GM21723 (cell line): ENCODE measurements around the gene GC.
"Not testable (repeated sequence)": the region's sequence is repeated elsewhere in the genome, so short reads cannot be mapped to it uniquely, and the experiment has no call there.

Source experiments
- ATAC-seq: cut with Tn5 transposase; IDR thresholded peaks from one replicate; pipeline ENCODE4 v1.9.1; 2021; ENCODE audit warnings: mild to moderate bottlenecking, moderate library complexity; ENCODE audit not compliant: unreplicated experiment

Gene GC

GRCh38 chr4:71768123-71768522, 15.8 kb downstream of the GC start:
- no peak for ATAC-seq

DNA sequence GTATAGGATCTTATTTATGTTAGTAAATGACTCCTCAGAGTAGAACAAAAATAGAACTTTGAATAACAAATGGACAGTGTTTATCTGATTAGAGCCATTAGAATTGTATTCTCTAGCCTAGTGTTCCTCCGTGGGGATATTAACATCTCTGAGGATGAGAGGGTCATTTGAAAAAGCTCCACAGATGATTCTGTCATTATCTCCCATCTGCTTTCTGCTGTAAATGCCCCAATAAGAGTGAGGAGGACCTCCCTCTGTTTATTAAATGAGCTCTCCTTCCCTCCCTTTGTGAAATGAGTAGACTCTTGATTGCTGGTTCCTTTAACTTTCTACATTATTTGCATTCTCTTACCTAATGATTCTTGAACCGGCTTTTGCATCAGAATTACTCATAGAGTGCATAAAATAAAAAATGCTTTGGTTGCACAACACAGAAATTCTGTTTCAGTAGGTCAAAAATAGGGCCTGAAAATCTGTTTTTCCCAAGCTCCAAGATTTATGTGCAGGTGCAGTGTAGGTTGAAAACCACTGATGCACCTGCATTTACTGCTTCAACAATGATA, 18.0 kb downstream of the GC start:
- ATAC-seq, result no peak

DNA sequence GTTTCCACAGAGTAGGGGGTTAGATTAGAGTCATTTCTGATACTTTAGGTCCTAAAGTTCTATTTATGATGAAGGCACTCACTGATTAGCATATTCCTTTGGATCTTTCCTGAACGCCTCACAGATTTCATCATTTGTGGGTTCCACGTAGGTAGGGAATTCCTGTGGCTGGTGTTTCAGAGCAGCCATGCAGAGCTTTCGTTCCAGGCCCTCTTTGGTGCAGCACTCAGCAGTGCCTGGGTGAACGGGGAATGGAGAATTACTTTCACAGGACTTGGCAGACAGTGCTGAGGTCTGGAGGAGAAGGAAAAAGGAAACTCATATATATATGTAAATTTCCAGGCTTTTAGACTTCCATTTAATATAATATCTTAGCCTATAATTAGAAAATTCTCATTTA, 18.5 kb downstream of the GC start:
- ATAC-seq, result no peak

DNA sequence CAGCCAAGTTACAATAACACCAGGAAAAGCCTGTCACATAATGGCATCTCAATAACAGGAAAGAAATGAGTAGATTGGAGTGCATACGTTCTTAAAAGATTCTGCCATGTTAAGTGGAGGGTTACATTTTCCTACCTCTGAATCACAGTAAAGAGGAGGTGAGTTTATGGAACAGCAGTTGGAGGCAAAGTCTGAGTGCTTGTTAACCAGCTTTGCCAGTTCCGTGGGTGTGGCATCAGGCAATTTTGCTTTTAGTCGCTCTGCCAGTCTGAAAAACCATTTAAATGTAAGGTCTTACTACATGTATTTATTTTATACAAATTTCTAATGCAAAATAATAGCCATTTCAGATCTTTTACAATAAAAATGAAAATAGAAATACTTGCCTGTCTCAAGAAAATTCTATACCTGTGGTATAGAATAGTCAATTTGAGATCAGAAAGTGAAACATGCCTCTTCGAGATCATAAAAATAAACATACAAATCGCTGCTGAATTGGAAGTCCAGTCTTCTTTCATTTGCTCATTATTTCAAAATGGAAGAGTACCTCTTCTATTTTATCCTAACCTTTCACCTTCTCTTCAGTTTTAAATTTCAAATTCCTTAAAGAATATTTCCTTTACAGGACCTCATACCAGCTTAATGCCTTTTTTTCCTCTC, 31.4 kb downstream of the GC start:
- ATAC-seq, result no peak

- ATAC-seq, result no peak
Observed at GRCh38 chr4:71749008-71749594, 34.8 kb downstream of the GC start.

DNA sequence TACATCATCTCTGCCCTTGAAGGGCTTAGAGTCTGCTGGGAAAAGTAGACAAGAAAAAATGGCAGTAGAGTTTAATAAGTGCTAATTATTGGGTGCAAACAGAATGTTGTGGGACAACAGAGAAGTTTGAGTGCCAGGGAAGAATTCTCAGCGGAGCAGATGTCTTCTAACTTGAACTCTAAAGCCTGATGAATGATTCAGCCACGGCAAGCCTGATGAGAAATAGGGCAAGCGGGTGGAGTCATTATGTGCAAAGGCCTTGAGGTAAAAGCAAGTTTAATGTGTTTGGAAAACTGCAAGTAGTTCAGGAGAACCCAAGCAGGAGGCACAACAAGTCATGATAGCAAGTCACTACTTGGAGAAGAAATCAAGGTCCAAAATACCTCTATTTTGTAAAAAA, 37.5 kb downstream of the GC start:
- no peak for ATAC-seq

- ATAC-seq, result not testable (repeated sequence)
Observed at GRCh38 chr4:71738782-71739181, 45.1 kb downstream of the GC start.

DNA sequence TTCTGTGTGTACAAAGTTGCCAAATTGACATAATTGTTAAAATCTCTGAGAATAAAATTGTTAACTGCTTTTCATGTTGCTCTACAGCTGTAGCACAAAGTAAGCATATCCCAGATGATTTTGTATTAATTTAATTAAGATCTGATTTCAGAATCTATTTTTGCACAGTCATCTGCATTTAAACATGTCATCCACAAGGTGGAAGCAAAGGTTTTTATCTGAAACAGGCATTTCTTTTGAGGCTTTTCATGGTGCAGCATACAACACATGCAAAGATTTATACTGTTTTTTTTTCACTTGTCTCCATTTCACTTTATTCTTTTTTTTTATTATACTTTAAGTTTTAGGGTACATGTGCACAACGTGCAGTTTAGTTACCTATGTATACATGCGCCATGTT, 51.2 kb downstream of the GC start:
- ATAC-seq, result no peak

DNA sequence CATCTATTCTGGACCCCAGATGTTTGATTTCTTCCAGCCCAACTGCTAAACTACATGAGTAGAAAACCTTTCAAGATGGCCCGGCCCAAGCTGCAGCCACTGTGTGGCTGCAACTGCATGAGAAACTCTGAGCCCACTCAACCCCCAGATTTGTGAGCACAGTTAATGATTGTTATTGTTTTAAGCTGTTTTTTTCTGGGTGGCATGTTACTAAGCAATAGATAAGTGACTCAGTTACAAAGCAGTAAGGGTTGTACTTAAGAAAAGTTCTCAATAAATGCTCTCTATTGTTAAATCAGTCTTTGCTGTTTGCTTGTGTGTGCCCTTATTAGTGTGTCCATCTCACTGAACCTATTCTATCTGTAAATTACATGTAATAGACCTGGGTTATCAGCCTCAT, 51.8 kb downstream of the GC start:
- no peak for ATAC-seq

- ATAC-seq, result no peak
Observed at GRCh38 chr4:71729856-71730255, 54.0 kb downstream of the GC start.

- ATAC-seq, result no peak
Observed at GRCh38 chr4:71713611-71714203, 70.2 kb downstream of the GC start.

- ATAC-seq, result no peak
Observed at GRCh38 chr4:71711985-71712348, 71.9 kb downstream of the GC start.

- ATAC-seq, result no peak
Observed at GRCh38 chr4:71711044-71711984, 72.6 kb downstream of the GC start.

- no peak for ATAC-seq
Observed at GRCh38 chr4:71709961-71710360, 73.9 kb downstream of the GC start.

GRCh38 chr4:71698141-71698540, 85.7 kb downstream of the GC start:
- ATAC-seq, result no peak

DNA sequence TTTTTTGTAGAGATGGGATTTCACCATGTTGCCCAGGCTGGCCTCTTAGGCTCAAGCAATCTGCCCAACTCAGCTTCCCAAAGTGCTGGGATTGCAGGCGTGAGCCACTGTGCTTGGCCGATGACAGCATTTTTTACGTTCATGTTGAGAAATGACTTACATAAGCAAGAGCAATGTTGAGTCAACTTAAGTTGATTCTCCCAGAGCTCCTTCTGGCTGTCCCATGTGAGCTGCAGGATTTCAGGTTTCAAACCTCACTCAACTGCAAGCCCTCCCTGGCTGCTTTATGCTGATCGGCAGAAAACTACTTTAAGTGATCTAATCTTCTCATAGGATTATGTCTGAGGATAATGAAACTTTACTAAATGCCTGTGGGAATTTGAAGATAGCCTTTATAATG, 86.8 kb downstream of the GC start:
- ATAC-seq, result no peak

DNA sequence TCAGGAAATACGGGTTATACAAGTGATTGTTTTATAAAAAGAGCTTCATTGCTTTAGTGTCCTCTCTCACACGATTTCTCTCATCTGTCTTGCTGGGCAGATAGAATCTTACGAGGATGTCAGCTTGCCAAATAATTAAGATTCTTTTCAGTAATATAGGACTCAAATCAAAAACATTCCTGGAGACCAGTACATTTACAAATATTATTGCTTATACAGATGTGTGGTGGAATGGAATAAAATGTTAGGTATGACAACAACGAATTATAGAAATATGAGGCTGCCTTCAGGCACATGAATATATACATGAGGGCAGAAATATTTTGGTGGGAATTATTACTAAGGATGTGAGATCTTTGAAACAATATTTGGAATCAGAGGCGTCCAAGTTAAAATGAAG, 88.9 kb downstream of the GC start:
- ATAC-seq, result no peak

DNA sequence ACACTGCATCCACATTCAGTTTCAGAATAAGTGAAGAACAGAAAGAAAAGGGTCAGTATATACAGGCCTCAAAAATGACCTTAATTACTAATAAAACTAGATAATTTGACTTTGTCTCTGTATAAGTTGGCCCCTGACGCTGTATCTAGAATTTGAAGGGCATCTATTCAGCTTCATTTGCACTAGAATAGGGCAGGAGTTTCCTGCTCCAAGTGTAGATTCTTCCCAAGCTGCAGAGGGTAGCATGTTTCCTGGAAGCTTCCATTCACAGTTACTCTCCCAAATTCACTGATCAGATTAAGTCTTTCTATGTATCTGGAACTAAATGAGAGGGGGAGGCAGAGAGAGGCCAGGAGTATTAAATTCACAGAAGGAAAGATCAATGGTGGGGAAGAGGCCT, 90.9 kb downstream of the GC start:
- ATAC-seq, result no peak

- ATAC-seq, result no peak
Observed at GRCh38 chr4:71692198-71692597, 91.7 kb downstream of the GC start.
